HepG2 (cell line): Measurements from ENCODE around the gene ELAVL3. TPM values are rescaled to one million over a fixed set of nuclear protein-coding genes. Genes with fewer than 3 reads are reported as not detected.
A peak's percentile ranks its signal among the peaks of the same experiment; 100 is the strongest.

Experiments
- GZF1 ChIP-seq: sonication (generic); formaldehyde crosslinking; IDR thresholded peaks from 2 replicates; pipeline ENCODE4 v1.5.1; 2020; ENCODE audit warnings: mild to moderate bottlenecking, missing genetic modification reagents
- KDM1A ChIP-seq: IDR thresholded peaks from 2 replicates; pipeline ENCODE4 v1.6.1; 2016; ENCODE audit warnings: missing compliant biosample characterization
- KMT2B ChIP-seq: IDR thresholded peaks from 2 replicates; pipeline ENCODE4 v1.6.1; 2016; ENCODE audit warnings: missing genetic modification reagents, missing compliant biosample characterization
- MEF2D ChIP-seq: sonication (generic); formaldehyde crosslinking; IDR thresholded peaks from 2 replicates; pipeline ENCODE4 v1.5.1; 2020; ENCODE audit warnings: mild to moderate bottlenecking, missing genetic modification reagents
- MLLT10 ChIP-seq: sonication (generic); formaldehyde crosslinking; IDR thresholded peaks from 2 replicates; pipeline ENCODE4 v1.4.0; 2020; ENCODE audit warnings: missing genetic modification reagents
- POLR2A ChIP-seq, 2 experiments: IDR thresholded peaks; 2 replicates each; pipeline ENCODE4 v1.6.1; 2011; ENCODE audit warnings: low read depth in 2 of 2, low read length in 2 of 2, mild to moderate bottlenecking in 1 of 2, moderate library complexity in 1 of 2; ENCODE audit not compliant: insufficient read depth in 1 of 2
- SIN3B ChIP-seq: fragments of 150-350 bp; IDR thresholded peaks from 2 replicates; pipeline ENCODE4 v1.6.1; 2014; ENCODE audit warnings: low read length
- ZNF317 ChIP-seq: sonication (generic); formaldehyde crosslinking; IDR thresholded peaks from 2 replicates; pipeline ENCODE4 v1.5.0; 2020; ENCODE audit warnings: mild to moderate bottlenecking, missing genetic modification reagents
- ZNF816 ChIP-seq: sonication (generic); formaldehyde crosslinking; IDR thresholded peaks from 2 replicates; pipeline ENCODE4 v1.8.0; 2022; ENCODE audit warnings: missing genetic modification reagents, mild to moderate bottlenecking, borderline replicate concordance
- polyA plus RNA-seq, 8 experiments: library from polyadenylated mRNA; depleted of rRNA in 3 of 8; stranded (reverse) in 7 of 8; unstranded in 1 of 8; fragments of >200 nt; fragmentation: Illumina TruSeq in 4 of 8; extraction: Trizol in 4 of 8; gene quantifications; 2 replicates each; pipeline versions ENCODE4 v1.2.1 to v1.2.3, GENCODE V29; 2011 to 2016; ENCODE audit warnings: low read depth in 4 of 8, missing spikeins in 1 of 8, mixed read lengths in 1 of 8; ENCODE audit not compliant: insufficient read depth in 1 of 8
- total RNA-seq, 5 experiments: library from RNA; depleted of rRNA; stranded (reverse); fragments of >200 nt; fragmentation: Illumina TruSeq; extraction: Trizol; gene quantifications; 2 replicates each; pipeline ENCODE4 v1.2.3, GENCODE V29; 2016; ENCODE audit warnings: low read depth in 1 of 5
- TF ChIP-seq, protein P1 (sequence below): sonication (generic); formaldehyde crosslinking; IDR thresholded peaks from 2 replicates; pipeline ENCODE4 v1.5.0; 2020; ENCODE audit warnings: mild to moderate bottlenecking, missing genetic modification reagents, borderline replicate concordance
- TF ChIP-seq, protein P2 (sequence below): sonication (generic); formaldehyde crosslinking; IDR thresholded peaks from 2 replicates; pipeline ENCODE4 v1.8.0; 2022; ENCODE audit warnings: mild to moderate bottlenecking, missing genetic modification reagents, borderline replicate concordance
- TF ChIP-seq, protein P3 (sequence below): sonication (generic); formaldehyde crosslinking; conservative IDR thresholded peaks from 2 replicates; pipeline ENCODE4 v1.4.0; 2020; ENCODE audit warnings: missing genetic modification reagents
- TF ChIP-seq, protein P4 (sequence below): sonication (generic); formaldehyde crosslinking; IDR thresholded peaks from 2 replicates; pipeline ENCODE4; 2020; ENCODE audit warnings: missing genetic modification reagents, mild to moderate bottlenecking, borderline replicate concordance
- TF ChIP-seq, protein P5 (sequence below): sonication (generic); formaldehyde crosslinking; IDR thresholded peaks from 2 replicates; pipeline ENCODE4 v1.4.0; 2020; ENCODE audit warnings: missing genetic modification reagents; ENCODE audit errors: not compliant biosample characterization

Gene ELAVL3
- total and polyA plus RNA-seq, 2 of the 13 experiments (the other 11 are each of a cell fraction or from before 2014, with no cell fraction given), result 0.03 TPM; not detected in 1

DNA sequence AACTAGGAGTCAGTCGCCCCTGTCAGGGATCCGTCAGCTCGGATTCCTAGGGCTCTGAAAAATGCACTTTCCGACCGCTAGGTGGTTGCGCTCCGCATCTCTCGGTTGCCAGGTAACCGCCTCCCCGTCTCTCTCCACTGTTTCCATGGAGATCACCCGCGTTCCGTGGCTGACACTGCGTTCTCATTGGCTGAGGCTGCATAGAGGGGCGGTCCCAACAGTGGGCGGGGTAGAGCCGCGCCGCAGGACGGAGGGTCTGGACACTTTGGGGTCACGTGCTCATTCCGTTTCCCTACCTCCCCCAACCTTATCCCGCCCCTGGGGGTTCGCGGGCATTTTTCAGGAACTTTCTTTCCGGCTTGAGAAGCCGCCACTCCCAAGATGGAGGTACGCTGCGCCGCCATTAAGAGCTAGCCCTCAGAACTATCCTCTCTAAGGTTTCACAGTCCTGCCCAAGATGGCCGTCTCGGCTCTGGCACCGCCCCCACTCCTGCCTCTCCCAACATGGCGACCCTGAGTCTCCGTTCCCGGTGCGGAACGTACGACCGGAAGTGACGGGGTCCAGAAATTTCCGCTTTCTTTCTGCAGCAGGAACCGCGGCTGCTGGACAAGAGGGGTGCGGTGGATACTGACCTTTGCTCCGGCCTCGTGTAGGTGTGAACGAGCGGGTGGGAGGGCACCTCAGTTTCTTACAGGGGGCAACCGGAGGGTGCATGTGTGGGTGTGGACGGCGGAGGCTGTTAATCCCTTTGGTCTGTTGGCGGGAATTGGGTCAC lies 45.6 kb downstream of the ELAVL3 start, which contains the start of the genes ODAD3 and PRKCSH (continued):
- TF ChIP-seq, protein P1, sequence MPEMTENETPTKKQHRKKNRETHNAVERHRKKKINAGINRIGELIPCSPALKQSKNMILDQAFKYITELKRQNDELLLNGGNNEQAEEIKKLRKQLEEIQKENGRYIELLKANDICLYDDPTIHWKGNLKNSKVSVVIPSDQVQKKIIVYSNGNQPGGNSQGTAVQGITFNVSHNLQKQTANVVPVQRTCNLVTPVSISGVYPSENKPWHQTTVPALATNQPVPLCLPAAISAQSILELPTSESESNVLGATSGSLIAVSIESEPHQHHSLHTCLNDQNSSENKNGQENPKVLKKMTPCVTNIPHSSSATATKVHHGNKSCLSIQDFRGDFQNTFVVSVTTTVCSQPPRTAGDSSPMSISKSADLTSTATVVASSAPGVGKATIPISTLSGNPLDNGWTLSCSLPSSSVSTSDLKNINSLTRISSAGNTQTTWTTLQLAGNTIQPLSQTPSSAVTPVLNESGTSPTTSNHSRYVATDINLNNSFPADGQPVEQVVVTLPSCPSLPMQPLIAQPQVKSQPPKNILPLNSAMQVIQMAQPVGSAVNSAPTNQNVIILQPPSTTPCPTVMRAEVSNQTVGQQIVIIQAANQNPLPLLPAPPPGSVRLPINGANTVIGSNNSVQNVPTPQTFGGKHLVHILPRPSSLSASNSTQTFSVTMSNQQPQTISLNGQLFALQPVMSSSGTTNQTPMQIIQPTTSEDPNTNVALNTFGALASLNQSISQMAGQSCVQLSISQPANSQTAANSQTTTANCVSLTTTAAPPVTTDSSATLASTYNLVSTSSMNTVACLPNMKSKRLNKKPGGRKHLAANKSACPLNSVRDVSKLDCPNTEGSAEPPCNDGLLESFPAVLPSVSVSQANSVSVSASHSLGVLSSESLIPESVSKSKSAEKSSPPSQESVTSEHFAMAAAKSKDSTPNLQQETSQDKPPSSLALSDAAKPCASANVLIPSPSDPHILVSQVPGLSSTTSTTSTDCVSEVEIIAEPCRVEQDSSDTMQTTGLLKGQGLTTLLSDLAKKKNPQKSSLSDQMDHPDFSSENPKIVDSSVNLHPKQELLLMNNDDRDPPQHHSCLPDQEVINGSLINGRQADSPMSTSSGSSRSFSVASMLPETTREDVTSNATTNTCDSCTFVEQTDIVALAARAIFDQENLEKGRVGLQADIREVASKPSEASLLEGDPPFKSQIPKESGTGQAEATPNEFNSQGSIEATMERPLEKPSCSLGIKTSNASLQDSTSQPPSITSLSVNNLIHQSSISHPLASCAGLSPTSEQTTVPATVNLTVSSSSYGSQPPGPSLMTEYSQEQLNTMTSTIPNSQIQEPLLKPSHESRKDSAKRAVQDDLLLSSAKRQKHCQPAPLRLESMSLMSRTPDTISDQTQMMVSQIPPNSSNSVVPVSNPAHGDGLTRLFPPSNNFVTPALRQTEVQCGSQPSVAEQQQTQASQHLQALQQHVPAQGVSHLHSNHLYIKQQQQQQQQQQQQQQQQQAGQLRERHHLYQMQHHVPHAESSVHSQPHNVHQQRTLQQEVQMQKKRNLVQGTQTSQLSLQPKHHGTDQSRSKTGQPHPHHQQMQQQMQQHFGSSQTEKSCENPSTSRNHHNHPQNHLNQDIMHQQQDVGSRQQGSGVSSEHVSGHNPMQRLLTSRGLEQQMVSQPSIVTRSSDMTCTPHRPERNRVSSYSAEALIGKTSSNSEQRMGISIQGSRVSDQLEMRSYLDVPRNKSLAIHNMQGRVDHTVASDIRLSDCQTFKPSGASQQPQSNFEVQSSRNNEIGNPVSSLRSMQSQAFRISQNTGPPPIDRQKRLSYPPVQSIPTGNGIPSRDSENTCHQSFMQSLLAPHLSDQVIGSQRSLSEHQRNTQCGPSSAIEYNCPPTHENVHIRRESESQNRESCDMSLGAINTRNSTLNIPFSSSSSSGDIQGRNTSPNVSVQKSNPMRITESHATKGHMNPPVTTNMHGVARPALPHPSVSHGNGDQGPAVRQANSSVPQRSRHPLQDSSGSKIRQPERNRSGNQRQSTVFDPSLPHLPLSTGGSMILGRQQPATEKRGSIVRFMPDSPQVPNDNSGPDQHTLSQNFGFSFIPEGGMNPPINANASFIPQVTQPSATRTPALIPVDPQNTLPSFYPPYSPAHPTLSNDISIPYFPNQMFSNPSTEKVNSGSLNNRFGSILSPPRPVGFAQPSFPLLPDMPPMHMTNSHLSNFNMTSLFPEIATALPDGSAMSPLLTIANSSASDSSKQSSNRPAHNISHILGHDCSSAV (CRISPR knock-in tag), result no peak
- TF ChIP-seq POLR2A (IDR thresholded peaks at IDR 0.05; ENCODE audit: insufficient read depth in 1 of 2, low read depth in 2 of 2, low read length in 2 of 2) (peak; percentile 86 to 88), SIN3B (peak; percentile 51; the same call in 1 of the 2 replicates), ZNF317 (CRISPR knock-in tag) (no peak), MEF2D (CRISPR knock-in tag) (peak; percentile 61; the same call in 1 of the 2 replicates), KMT2B (CRISPR knock-in tag) (peak; percentile 56; the same call in 1 of the 2 replicates), MLLT10 (CRISPR knock-in tag) (no peak), GZF1 (CRISPR knock-in tag) (peak; percentile 67; the same call in 1 of the 2 replicates), KDM1A (peak; percentile 77; the same call in 1 of the 2 replicates), ZNF816 (CRISPR knock-in tag) (no peak)
- TF ChIP-seq, protein P2, sequence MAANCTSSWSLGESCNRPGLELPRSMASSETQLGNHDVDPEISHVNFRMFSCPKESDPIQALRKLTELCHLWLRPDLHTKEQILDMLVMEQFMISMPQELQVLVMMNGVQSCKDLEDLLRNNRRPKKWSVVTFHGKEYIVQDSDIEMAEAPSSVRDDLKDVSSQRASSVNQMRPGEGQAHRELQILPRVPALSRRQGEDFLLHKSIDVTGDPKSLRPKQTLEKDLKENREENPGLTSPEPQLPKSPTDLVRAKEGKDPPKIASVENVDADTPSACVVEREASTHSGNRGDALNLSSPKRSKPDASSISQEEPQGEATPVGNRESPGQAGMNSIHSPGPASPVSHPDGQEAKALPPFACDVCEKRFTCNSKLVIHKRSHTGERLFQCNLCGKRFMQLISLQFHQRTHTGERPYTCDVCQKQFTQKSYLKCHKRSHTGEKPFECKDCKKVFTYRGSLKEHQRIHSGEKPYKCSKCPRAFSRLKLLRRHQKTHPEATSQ (CRISPR knock-in tag), result no peak
- TF ChIP-seq, protein P3, sequence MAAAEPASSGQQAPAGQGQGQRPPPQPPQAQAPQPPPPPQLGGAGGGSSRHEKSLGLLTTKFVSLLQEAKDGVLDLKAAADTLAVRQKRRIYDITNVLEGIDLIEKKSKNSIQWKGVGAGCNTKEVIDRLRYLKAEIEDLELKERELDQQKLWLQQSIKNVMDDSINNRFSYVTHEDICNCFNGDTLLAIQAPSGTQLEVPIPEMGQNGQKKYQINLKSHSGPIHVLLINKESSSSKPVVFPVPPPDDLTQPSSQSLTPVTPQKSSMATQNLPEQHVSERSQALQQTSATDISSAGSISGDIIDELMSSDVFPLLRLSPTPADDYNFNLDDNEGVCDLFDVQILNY (CRISPR knock-in tag), result peak; percentile 73; the same call in 1 of the 2 replicates
- TF ChIP-seq, protein P4, sequence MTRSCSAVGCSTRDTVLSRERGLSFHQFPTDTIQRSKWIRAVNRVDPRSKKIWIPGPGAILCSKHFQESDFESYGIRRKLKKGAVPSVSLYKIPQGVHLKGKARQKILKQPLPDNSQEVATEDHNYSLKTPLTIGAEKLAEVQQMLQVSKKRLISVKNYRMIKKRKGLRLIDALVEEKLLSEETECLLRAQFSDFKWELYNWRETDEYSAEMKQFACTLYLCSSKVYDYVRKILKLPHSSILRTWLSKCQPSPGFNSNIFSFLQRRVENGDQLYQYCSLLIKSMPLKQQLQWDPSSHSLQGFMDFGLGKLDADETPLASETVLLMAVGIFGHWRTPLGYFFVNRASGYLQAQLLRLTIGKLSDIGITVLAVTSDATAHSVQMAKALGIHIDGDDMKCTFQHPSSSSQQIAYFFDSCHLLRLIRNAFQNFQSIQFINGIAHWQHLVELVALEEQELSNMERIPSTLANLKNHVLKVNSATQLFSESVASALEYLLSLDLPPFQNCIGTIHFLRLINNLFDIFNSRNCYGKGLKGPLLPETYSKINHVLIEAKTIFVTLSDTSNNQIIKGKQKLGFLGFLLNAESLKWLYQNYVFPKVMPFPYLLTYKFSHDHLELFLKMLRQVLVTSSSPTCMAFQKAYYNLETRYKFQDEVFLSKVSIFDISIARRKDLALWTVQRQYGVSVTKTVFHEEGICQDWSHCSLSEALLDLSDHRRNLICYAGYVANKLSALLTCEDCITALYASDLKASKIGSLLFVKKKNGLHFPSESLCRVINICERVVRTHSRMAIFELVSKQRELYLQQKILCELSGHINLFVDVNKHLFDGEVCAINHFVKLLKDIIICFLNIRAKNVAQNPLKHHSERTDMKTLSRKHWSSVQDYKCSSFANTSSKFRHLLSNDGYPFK (CRISPR knock-in tag), result peak; percentile 100
- TF ChIP-seq, protein P5, sequence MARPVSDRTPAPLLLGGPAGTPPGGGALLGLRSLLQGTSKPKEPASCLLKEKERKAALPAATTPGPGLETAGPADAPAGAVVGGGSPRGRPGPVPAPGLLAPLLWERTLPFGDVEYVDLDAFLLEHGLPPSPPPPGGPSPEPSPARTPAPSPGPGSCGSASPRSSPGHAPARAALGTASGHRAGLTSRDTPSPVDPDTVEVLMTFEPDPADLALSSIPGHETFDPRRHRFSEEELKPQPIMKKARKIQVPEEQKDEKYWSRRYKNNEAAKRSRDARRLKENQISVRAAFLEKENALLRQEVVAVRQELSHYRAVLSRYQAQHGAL, result no peak
